ENCODE results near the gene REG3A.

GRCh38 chr2:79178076-79178674 lies 18.6 kb upstream of the REG3A start:
- TF ChIP-seq, protein P1, sequence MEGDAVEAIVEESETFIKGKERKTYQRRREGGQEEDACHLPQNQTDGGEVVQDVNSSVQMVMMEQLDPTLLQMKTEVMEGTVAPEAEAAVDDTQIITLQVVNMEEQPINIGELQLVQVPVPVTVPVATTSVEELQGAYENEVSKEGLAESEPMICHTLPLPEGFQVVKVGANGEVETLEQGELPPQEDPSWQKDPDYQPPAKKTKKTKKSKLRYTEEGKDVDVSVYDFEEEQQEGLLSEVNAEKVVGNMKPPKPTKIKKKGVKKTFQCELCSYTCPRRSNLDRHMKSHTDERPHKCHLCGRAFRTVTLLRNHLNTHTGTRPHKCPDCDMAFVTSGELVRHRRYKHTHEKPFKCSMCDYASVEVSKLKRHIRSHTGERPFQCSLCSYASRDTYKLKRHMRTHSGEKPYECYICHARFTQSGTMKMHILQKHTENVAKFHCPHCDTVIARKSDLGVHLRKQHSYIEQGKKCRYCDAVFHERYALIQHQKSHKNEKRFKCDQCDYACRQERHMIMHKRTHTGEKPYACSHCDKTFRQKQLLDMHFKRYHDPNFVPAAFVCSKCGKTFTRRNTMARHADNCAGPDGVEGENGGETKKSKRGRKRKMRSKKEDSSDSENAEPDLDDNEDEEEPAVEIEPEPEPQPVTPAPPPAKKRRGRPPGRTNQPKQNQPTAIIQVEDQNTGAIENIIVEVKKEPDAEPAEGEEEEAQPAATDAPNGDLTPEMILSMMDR (IDR thresholded peaks at IDR 0.05; ENCODE audit: low read depth, low read length): no peak
- TF ChIP-seq EZH2phosphoT487 (IDR thresholded peaks at IDR 0.05; ENCODE audit: low read depth): no peak
